OCI-LY7 (cell line): ENCODE measurements around the gene ARHGEF17. TPM values are rescaled to one million over a fixed set of nuclear protein-coding genes. Genes with fewer than 3 reads are reported as not detected.

ENCODE experiments used
- BruUV-seq: library from RNA; stranded (reverse); fragments of 400-500 nt; replicated peaks from 2 replicates; lab custom pipeline; 2021; lab: Mats Ljungman, UMichigan
- CTCF ChIA-PET: fragments of 300-600 bp; sonication (Branson Sonifier 250); formaldehyde crosslinking; loops from one replicate; lab custom pipeline; 2022; ENCODE audit warnings: antibody characterized with exemption; ENCODE audit not compliant: unreplicated experiment; lab: Charles Lee
- POLR2A ChIA-PET: fragments of 300-600 bp; sonication (Branson Sonifier 250); formaldehyde crosslinking; loops from one replicate; lab custom pipeline; 2022; ENCODE audit warnings: antibody characterized with exemption; lab: Charles Lee
- DNase-seq: peaks from one replicate; pipeline ENCODE4 v3.0.0-alpha.2; 2015; ENCODE audit warnings: low spot score
- H2AFZ ChIP-seq: fragments of 200-600 bp; sonication (generic), shearing (Covaris generic); 2 replicates; pipeline ENCODE4 v1.6.1; 2014; ENCODE audit warnings: mild to moderate bottlenecking, antibody characterized with exemption, low read length, moderate library complexity
- H3K27ac ChIP-seq: fragments of 200-600 bp; sonication (generic); 2 replicates; pipeline ENCODE4 v1.5.1; 2014; ENCODE audit warnings: mixed run types, low read depth, mild to moderate bottlenecking, moderate library complexity, low read length, inconsistent platforms; ENCODE audit not compliant: poor library complexity, severe bottlenecking
- H3K36me3 ChIP-seq: fragments of 200-600 bp; sonication (generic); 2 replicates; pipeline ENCODE4 v1.6.1; 2014; ENCODE audit warnings: mild to moderate bottlenecking, antibody characterized with exemption, low read length, moderate library complexity, mixed read lengths; ENCODE audit not compliant: insufficient read depth
- H3K4me1 ChIP-seq: fragments of 200-600 bp; sonication (generic); 2 replicates; pipeline ENCODE4 v1.5.1; 2014; ENCODE audit warnings: mild to moderate bottlenecking, low read length; ENCODE audit not compliant: insufficient read depth, poor library complexity, severe bottlenecking
- H3K4me2 ChIP-seq: fragments of 200-600 bp; sonication (generic); 2 replicates; pipeline ENCODE4 v1.6.1; 2014; ENCODE audit warnings: mild to moderate bottlenecking, low read length
- H3K4me3 ChIP-seq: fragments of 200-600 bp; sonication (generic); 2 replicates; pipeline ENCODE4 v1.5.1; 2014; ENCODE audit warnings: mild to moderate bottlenecking, low read depth, low read length; ENCODE audit not compliant: poor library complexity, severe bottlenecking
- H3K79me2 ChIP-seq: fragments of 200-600 bp; sonication (generic); 2 replicates; pipeline ENCODE4 v1.6.1; 2016; ENCODE audit warnings: low read depth, mild to moderate bottlenecking, low read length, moderate library complexity, mixed read lengths; ENCODE audit not compliant: insufficient read depth
- H3K9me2 ChIP-seq: fragments of 200-600 bp; sonication (generic); 2 replicates; pipeline ENCODE4 v1.6.1; 2016; ENCODE audit warnings: mild to moderate bottlenecking, low read length, mixed read lengths; ENCODE audit not compliant: insufficient read depth
- H3K9me3 ChIP-seq: fragments of 200-600 bp; sonication (generic); 2 replicates; pipeline ENCODE4 v1.6.1; 2014; ENCODE audit warnings: mild to moderate bottlenecking, mixed run types, low read length, mixed read lengths
- H4K20me1 ChIP-seq: fragments of 200-600 bp; sonication (generic); 2 replicates; pipeline ENCODE4 v1.6.1; 2014; ENCODE audit warnings: mild to moderate bottlenecking, antibody characterized with exemption, low read length, moderate library complexity, mixed read lengths; ENCODE audit not compliant: insufficient read depth
- EZH2phosphoT487 ChIP-seq: fragments of 200-600 bp; sonication (generic); IDR thresholded peaks from 2 replicates; pipeline ENCODE4 v1.6.1; 2018; ENCODE audit warnings: low read depth, borderline replicate concordance, mild to moderate bottlenecking, mixed run types, antibody characterized with exemption, low read length, moderate library complexity, mixed read lengths
- intact Hi-C: fragments of 100-400 bp; cut with micrococcal nuclease; formaldehyde crosslinking; loops from one replicate; pipeline ENCODE4 v1.10.0; 2022; ENCODE audit not compliant: unreplicated experiment
- total RNA-seq, 2 experiments: library from RNA; depleted of rRNA in 1 of 2; stranded (reverse); fragments of >200 nt in 1 of 2; shearing (Covaris generic) in 1 of 2; gene quantifications; 2 replicates each; pipeline ENCODE4 v1.2.3, GENCODE V29; 2014 to 2022
- TF ChIP-seq, protein P1 (sequence below): fragments of 200-600 bp; sonication (generic); conservative IDR thresholded peaks from 2 replicates; pipeline ENCODE4 v1.5.1; 2014; ENCODE audit warnings: mild to moderate bottlenecking, antibody characterized with exemption, low read length, moderate library complexity, mixed read lengths

Gene ARHGEF17
- total RNA-seq, 2 experiments from 2014 or later, result 0.19 to 1.4 TPM

DNA sequence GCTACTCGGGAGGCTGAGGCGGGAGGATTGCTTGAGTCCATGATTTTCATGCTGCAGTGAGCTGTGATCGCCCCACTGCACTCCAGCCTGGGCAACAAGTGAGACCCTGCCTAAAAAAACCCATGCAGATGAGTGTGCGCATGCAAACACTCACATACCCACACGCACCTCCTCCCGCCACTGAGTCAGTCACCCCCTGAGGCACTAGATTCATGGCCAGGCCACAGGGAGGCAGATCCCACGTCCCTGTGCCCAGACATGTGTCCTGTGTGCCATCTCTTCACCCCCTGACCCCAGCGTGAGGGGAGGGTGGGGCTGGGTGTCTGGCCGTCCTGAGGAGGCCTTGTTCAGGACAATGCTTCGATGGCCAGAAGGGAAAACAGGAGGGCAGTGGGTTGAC lies 83.6 kb downstream of the ARHGEF17 start:
- Histone ChIP-seq H3K79me2 (peaks cover 11% of the 10 kb centered on the region; the same call in 1 of the 2 replicates), H2AFZ (no peak overlapping the region), H3K4me3 (no peak overlapping the region), H3K4me1 (peaks cover 34% of the 10 kb centered on the region), H3K4me2 (no peak overlapping the region), H3K9me3 (no peaks in the 10 kb centered on the region), H3K36me3 (peaks cover 58% of the 10 kb centered on the region; the same call in 1 of the 2 replicates), H4K20me1 (no peaks in the 10 kb centered on the region), H3K9me2 (no peaks in the 10 kb centered on the region), H3K27ac (no peak overlapping the region)
- no peak for DNase-seq
- ChIA-PET CTCF (interaction anchor here (2.3 kb wide), 2 partner anchors 39 to 41 kb away, joined by 9 to 10 read pairs; no protein-coding TSS in a partner anchor), POLR2A (no interaction called here)
- TF ChIP-seq EZH2phosphoT487, result no peak
- TF ChIP-seq, protein P1, sequence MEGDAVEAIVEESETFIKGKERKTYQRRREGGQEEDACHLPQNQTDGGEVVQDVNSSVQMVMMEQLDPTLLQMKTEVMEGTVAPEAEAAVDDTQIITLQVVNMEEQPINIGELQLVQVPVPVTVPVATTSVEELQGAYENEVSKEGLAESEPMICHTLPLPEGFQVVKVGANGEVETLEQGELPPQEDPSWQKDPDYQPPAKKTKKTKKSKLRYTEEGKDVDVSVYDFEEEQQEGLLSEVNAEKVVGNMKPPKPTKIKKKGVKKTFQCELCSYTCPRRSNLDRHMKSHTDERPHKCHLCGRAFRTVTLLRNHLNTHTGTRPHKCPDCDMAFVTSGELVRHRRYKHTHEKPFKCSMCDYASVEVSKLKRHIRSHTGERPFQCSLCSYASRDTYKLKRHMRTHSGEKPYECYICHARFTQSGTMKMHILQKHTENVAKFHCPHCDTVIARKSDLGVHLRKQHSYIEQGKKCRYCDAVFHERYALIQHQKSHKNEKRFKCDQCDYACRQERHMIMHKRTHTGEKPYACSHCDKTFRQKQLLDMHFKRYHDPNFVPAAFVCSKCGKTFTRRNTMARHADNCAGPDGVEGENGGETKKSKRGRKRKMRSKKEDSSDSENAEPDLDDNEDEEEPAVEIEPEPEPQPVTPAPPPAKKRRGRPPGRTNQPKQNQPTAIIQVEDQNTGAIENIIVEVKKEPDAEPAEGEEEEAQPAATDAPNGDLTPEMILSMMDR, result no peak
- no TSS peak for BruUV-seq
- intact Hi-C loops, result loop anchor here (2.0 kb wide), 1 partner anchor 15 kb away; the partner anchor contains the start of gene RELT

DNA sequence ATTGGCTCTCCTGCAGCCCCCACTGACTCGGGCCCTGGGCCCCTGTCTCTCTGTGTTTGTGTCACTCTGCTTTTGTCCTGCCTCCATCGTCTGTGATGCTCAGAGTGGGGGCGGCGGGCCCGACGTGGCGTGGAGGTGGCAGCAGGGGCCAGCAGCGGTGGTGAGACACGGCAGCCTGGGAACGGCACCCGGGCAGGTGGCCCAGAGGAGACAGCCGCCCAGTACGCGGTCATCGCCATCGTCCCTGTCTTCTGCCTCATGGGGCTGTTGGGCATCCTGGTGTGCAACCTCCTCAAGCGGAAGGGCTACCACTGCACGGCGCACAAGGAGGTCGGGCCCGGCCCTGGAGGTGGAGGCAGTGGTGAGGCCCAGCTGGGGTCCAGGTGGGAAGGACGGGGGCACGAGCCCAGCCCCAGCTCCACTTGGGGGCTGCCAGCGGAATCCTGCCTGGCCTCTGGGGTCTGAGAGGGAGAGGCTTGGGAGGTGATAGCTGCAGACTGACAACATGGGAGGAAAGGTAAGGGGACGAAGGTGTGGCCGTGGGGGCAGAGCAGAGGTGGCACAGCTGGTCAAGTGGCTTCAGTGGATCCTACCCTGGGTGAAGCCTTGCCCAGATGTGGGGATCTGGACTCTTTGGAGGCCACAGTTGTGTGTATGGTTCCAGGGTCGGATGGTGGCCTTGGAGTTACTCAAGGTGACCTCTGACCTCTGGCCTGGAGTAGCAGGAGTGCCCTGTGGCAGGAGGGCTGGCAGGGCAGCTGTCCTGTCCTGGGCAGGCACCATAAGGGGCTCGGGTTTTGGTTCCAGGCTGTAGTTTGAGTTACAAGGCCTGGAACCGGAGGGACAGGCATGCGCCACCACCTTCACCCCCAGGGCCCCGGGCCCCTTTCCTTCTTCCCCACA lies 84.3 kb downstream of the ARHGEF17 start:
- Histone ChIP-seq H3K9me3 (no peaks in the 10 kb centered on the region), H3K4me1 (peaks cover 27% of the 10 kb centered on the region), H3K36me3 (peaks cover 64% of the 10 kb centered on the region; the same call in 1 of the 2 replicates), H3K79me2 (peaks cover 4% of the 10 kb centered on the region; the same call in 1 of the 2 replicates), H3K4me2 (no peak overlapping the region), H3K27ac (no peak overlapping the region), H4K20me1 (no peaks in the 10 kb centered on the region), H3K9me2 (no peaks in the 10 kb centered on the region), H2AFZ (no peak overlapping the region), H3K4me3 (no peak overlapping the region)
- ChIA-PET POLR2A (no interaction called here), CTCF (interaction anchor here (0.9 to 2.3 kb wide), 3 partner anchors 7 to 41 kb away, joined by 3 to 10 read pairs (median 9); no protein-coding TSS in a partner anchor)
- intact Hi-C loops, result loop anchor here (1.0 to 2.0 kb wide), 2 partner anchors 16 to 41 kb away; partner anchors contain the start of gene RELT
- DNase-seq, result no peak
- BruUV-seq, result no TSS peak
- TF ChIP-seq, protein P1, result no peak
- no peak for TF ChIP-seq EZH2phosphoT487
